Activated CD4-positive, alpha-beta T cell treated with anti-CD3 and anti-CD28 coated beads, Interleukin-2, amount 50 U/mL, for 24 hours (primary cell): ENCODE results near the gene ITCH.
"Not testable (repeated sequence)": the region's sequence is repeated elsewhere in the genome, so short reads cannot be mapped to it uniquely, and the experiment has no call there.

Experiments used
- DNase-seq, 2 donors: peaks; one replicate each; pipeline ENCODE4 v3.0.0-alpha.2; 2020; ENCODE audit warnings: low read depth in 1 of 2, low spot score in 1 of 2

The ITCH gene

DNA sequence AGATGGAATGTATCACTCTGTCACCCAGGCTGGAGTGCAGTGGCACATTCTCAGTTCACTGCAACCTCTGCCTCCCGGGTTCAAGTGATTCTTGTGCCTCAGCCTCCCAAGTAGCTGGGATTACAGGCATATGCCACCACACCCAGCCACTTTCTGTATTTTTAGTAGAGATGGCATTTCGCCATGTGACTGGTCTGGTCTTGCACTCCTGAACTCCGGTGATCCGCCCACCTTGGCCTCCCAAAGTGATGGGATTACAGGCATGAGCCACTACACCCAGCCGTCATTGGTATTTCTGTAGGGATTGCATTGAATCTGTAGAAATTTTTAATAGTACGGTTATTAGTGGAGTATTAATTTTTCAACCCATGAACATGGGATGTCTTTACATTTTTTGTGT is 134.5 kb downstream of the ITCH start:
- DNase-seq, result not testable (repeated sequence)

DNA sequence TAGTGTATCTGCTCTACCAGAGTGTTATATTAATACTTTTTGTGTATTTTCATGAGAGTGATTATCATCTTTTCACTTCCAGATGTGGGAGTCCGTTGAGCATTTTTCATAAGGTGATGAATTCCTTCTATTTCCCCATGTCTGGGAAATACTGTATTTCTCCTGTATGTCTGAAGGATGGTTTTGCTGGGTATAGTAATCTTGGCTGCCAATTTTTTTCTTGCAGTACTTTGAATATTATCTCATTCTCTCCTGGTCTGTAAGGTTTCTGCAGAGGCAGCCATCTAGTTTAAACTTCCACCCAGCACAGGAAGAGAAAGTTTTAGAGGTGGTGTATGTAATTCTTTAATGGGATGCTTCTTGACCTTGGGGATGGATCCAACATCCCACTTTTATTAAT is 137.8 kb downstream of the ITCH start:
- no peak for DNase-seq

DNA sequence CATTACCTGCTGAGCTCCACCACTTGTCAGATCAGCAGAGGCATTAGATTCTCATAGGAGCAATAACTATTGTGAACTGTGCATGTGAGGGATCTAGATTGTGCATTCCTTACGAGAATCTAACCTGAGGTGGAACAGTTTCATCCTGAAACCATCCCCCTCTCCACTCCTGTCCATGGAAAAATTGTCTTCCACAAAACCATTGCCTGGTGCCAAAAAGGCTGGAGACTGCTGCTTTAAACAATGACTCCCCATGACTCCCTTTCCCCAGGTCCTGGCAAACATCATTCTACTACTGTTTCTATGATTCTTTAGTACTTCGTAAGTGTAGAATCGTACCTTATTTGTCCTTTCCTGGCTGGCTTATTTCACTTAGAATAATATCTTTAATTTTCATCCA is 143.4 kb downstream of the ITCH start:
- DNase-seq, result no peak

DNA sequence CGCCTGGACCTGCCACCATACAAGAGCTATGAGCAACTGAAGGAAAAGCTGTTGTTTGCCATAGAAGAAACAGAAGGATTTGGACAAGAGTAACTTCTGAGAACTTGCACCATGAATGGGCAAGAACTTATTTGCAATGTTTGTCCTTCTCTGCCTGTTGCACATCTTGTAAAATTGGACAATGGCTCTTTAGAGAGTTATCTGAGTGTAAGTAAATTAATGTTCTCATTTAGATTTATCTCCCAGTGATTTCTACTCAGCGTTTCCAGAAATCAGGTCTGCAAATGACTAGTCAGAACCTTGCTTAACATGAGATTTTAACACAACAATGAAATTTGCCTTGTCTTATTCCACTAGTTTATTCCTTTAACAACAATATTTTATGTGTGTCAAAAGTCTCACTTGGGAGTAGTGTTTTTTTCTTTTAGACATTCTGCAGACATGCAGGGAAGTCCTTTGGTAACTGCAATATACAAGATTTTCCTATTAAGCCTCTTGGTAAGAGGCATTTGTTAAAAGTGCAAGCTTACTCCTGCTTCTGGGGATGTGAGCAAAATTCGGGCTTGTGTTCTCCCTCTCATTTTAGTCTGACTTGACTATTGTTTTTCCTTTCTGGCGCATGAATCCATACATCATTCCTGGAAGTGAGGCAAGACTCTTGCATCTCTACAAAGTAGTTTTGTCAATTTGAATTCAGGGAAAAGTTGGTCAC is 144.8 kb downstream of the ITCH start:
- DNase-seq, result no peak

DNA sequence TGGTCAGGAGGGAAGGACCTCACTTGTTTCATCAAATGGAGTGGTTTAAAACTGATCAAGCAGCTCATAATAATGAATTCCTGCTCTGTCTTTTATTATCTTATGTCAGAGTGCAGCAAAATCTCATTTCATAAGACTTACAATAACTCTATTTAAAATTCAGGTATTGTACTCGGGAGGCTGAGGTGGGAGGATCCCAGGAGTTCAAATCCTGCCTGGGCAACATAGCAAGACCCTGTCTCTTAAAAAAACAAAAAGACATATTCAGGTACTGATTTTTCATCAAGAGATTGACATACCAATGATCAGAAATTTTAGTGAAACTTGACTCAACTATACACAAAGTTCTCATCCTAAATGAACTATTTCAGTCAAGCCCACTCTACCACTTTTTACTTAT is 147.5 kb downstream of the ITCH start:
- no peak for DNase-seq

DNA sequence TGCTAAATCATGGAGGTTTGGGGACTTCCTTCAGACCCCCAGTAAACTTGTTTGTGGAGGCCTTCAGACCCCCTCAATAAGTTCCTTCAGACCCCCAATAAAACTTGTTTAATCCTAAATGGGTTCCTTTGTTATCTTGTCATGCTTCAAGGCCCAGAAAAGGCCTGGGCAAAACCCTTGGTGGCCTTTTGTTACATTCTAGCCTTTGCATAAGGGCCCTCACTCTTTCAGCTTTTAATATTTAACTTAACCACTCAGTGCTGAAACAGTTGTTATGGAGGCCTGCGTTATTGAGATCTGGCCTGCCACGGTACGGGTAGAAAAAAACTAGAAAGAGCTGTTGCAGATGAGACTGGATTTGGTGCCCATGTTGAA is 148.8 kb downstream of the ITCH start:
- DNase-seq, result no peak

DNA sequence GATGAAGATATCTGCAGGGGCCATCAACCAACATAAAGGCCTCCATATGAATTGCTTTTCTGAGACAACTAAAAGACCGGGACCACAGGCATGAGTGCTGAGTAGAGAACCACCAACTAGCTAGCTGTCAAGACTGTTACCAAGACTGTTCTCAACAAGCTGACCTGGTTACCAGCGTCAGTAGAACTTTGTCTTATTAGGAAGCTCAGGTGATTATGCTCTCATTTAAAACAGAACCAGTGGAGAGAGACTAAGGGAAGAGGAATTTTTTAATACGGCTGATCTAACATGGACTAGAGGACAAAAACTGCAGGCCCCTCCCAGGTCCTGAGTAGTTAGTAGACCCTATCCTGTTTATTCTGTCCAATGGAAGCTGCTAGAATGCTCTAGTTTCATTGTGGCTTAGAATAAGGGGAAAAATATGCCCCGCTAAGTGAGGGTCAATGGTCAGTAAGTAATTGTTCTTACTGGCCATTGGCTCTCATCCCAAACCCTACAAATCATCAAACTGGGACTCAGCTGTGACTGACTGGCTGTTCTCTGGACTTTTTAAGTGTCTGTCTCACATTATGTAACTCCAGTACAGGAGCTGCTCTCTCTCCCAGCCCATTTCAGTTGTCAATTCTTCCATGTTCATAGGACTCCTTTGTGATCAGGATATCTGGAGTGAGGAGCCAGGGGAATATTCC is 149.3 kb downstream of the ITCH start:
- DNase-seq, result no peak

DNA sequence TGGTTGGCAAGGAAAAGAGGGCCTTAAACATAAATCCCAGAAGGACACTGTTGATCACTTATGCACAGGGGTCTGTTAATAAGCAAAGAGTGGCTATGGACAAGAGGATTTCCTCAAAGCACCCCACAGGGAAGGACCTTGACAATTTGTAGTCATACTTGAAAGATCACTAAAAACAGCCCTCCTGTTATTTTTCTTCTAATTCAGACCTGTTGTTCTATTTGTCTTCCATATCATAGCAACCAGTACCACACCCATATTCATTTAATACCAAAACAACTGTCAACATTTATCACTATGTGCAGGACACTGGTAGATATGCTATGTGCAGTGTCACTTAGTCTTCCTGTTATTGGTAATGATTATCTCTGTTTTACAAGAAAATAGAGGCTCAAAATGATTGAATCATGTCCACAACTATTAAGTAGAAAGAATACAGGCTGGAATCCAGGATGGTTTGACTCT is 149.9 kb downstream of the ITCH start:
- no peak for DNase-seq

DNA sequence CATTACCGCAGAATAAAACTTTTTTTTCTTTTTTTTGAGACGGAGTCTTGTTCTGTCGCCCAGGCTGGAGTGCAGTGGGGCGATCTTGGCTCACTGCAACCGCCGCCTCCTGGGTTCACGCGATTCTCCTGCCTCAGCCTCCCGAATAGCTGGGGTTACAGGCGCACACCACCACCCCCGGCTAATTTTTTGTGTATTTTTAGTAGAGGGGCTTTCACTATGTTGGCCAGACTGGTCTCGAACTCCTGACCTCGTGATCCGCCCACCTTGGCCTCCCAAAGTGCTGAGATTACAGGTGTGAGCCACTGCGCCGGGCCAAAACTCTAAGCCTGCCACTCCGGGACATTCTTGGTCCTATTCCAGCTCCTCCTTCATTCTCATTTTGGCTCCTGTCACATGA is 151.0 kb downstream of the ITCH start:
- not testable (repeated sequence) for DNase-seq

DNA sequence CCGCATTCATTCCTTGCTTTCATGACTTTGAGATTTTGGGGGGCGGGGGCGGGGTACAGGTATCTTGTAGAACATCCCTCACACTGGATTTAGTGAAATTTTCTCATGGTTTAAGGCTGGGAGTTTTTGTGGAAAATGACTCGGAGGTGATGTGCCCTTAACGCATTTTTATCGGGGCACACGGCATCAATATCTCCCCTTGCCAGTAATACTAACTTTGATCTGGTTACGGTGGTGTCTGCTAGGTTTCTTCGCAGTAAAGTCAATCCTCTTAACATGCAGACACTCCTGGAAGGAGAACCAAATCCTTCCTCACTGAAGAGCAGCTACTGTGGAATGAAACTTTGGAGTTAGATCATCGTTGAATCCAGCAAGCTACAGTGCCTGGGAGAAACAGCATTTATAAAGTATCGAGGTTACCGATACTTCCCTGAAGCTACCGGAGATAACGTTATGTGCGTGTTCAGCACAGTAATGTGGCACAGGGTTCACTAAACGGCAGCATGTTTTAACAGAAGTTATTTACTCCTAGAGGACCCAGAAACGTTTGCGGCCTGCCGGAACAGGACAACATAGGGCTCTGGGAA is 151.9 kb downstream of the ITCH start:
- no peak for DNase-seq

DNA sequence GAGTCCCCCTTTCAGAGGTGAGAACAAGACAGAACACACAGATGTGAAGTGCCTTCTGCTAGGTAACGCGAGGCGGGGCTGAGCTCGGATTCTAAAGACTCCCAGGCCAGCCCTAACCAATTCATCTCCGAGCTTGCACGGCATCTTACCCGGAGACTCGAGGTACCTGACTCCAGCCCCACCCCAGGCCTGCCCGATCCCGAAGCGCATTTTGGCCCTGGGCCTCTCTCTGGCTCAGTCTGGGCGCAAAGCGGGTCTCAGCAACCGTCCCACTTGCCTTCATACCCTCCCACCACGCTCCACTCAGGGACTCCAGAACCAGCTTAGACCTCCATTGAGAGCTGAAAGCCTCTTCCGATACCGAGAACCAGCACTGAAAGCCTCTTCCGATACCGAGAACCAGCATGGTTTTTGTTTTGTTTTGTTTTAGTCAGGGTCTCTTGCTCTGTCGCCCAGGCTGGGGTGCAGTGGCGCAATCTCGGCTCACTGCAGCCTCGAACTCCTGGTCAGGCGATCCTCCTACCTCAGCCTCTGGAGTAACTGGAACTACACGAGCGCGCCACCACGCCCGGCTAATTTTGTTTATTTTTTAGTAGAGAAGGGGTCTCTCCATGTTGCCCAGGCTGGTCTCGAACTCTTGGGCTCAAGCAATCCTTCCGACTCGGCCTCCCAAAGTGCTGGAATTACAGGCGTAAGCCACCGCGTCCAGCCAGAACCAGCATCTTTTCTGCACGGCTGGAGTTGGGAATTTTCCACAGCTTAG is 152.6 kb downstream of the ITCH start:
- peak; percentile 50 to 59 for DNase-seq

DNA sequence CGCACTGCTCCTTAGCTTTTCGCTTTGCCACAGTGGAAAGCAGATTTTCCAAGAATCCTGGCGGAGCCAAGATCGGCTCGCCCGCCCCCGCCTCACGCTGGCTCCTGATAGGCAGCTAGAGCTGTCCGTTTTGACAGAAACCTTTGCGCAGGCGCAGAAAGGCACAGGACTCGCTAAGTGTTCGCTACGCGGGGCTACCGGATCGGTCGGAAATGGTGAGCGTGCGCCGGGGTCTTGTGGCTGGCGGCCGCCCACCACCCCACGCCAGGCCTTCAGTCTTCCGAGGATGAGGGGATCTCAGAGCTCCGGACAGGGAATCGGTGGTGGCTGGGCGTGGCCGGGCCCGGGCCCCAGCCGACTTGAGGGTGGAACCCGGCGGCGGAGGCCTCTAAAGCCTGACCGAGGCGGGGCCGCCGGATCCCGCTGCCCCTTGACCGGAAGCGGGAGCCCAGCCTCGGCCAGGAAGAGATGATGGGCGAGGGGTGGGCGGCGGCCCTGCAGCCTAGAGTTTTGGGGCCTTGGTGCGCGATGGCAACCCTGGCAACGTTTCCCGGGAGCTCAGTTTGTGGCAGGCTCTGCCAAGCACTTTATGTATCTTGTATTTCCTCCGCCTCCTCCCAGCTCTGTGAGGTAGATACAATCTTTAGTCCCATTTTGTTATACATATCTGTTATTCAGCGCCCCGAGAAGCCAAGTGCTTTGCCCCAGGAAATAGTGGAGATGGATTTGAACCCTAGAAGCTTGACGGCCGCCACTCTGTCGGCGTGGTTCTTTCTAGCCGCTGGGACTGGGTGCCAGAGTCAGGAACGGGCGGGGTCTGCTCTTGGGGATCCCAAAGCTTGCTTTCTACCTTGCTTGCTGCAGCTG is 153.4 kb downstream of the ITCH start, which contains the start of gene DYNLRB1:
Gene DYNLRB1, plus strand, starts transcription at position 176 of the 867 bp plus-strand sequence. Its CDS starts 37 bp downstream, at position 213.
- DNase-seq, result peak; percentile 88 to 92

DNA sequence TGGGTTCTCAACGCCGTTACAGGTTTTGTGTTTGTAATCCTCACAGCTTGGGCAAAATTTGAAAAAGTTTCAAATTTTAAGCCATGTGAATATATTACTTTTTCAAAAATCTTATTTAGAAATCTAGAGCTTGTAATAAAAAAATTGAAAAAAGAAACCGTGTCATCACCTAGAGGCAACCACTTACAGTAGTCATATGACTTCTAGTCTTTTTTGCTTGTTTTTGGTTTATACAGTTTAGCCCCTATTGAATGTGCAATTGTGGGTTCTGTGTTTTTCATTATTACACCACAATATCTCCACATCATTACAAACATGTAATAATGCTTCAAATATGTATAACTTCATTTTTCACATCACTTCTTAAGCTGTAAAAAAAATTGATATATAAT is 154.0 kb downstream of the ITCH start:
- DNase-seq, result no peak

DNA sequence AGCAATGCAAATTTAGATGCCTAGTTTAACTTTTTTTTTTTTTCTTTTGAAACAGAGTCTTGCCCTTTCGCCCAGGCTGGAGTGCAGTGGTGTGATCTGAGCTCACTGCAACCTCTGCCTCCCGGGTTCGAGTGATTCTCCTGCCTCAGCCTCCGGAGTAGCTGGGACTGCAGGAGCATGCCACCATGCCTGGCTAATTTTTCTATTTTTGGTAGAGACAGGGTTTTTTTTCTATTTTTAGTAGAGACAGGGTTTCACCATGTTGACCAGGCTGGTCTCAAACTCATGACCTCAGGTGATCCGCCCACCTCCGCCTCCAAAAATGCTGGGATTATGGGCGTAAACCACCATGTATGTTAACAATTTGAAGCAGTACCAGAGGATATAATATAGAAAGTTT is 155.8 kb downstream of the ITCH start:
- not testable (repeated sequence) for DNase-seq

DNA sequence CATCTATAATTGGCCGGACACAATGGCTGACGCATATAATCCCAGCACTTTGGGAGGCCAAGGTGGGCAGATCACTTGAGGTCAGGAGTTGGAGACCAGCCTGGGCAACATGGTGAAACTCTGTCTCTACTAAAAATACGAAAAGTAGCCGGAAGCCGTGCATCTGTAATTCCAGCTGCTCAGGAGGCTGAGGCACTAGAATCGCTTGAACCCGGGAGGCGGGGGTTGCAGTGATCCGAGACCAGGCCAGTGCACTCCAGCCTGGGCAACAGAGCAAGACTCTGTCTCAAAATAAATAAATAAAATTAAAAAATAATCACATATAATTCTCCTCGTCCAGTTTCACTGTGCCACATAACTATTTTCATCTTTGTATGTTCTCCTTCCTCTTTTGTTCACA is 156.8 kb downstream of the ITCH start:
- not testable (repeated sequence) for DNase-seq

DNA sequence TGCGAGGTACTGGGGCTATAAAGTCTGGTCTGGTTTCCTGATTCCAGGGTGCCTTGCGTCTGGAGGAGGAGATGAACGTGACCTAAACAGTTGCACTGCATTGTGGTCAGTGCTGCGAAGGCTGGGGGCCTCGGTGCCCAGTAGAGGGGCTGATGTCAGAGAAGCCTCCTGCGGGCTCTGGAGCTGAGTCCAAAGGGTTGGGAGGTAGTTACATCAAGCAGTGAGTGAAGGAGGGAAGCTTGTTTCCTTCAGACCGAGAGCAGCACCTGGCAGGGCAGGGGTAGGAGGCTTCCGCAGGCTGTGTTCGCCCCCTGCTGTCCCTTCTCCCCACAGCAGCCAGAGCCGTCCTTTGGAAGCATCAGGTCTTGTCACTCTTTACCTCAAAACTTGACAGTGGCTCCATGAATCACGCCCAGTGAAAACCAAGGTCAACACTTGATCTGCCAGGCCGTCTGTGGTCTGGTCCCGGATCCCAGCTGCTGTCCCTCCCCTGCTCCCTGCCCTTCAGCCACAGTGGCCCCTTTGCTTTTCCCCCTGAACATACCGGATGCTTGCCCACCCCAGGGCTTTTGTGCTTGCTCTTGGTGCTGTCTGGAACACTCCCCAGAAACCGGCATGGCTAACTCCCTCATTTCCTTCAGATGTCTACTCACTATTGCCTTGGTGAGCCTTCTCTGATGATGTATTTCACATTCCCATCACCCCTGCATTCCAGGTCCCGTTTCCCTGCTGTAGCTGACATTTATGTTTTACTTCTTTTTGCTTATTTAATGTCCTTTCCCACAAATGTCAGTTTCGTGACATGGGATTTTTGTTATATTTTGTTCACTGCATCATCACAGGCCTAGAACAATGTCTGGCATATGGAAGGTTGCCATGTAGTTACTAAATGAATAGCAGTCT is 160.1 kb downstream of the ITCH start:
- DNase-seq, result peak in 1 of 2 donors; percentile 33

DNA sequence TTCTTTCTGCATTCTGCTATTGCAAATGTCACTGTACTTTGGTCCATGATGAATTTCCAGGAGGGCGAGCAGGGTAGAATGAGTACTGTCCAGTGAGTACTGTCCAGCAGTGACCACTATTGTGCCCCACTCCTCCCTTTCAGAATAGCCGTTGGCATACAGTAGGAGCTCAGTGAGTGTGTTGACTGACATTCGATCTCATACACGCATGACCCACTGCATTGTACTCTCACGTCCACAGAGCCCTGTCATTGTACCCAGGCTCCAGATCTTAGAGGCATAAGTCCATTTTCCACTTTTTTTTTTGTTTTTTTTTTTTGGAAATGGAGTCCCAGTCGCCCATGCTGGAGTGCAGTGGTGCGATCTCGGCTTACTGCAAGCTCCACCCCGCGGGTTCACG is 161.4 kb downstream of the ITCH start:
- DNase-seq, result no peak

DNA sequence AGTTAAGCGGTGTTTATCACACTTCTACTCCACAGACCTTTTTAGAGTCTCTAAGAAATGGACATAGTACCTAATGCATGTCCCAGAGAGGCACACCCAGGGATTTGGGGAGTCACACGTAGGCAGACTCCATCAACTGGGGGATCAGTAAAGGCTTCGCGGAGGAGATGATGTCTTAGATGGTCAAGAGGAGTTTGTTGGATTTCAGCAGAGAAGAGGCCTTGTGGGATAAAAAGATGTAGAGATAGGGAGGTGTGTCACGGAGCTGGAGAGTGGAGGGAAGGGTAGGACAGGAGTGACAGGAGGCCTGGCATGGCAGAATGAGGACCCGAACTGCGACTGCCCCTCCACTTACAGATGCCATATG is 162.3 kb downstream of the ITCH start:
- DNase-seq, result no peak

DNA sequence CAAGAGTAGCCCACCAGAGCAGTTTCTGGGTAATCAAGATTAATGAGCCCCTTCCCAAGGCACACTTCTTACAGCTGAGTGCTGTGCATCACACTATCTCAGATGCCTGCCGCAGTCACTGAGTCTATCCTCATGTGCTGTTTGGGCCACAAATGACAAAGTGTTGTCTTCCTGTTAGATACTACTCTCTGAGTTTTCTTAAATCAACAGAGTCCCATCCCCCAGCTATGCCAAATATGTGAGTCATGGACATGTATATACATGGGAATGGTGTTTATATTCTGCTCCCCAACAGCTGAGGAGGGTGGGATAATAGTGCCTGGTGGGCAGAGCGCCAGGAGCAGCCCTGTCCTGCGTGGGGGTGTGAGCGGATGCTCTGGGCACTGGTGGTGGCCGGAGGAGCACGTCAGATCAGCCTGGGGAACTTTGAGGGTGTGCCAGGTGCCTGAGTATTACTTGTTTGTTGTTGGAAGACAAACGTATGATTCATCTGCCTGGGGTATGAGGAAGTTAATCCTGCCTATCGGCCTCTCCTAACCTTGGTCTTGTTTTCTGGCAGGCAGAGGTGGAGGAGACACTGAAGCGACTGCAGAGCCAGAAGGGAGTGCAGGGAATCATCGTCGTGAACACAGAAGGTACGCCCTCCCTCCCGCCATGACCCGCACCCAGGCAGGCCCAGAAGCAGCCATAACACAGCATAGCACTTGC is 162.8 kb downstream of the ITCH start:
- DNase-seq, result no peak
